ENCODE results near the gene BTBD19.
"Not testable (repeated sequence)": the region's sequence is repeated elsewhere in the genome, so short reads cannot be mapped to it uniquely, and the experiment has no call there.

The BTBD19 gene

GRCh38 chr1:44828003-44828651, 19.8 kb downstream of the BTBD19 start:
- DNase-seq (ENCODE audit: low spot score): no peak

GRCh38 chr1:44828841-44829440, 20.6 kb downstream of the BTBD19 start:
- DNase-seq (ENCODE audit: low spot score): no peak

GRCh38 chr1:44829506-44830384, 21.4 kb downstream of the BTBD19 start:
- no peak for DNase-seq (ENCODE audit: low spot score)

GRCh38 chr1:44830900-44831304, 22.6 kb downstream of the BTBD19 start:
- DNase-seq (ENCODE audit: low spot score): no peak

GRCh38 chr1:44831516-44831915, 23.2 kb downstream of the BTBD19 start:
- DNase-seq (ENCODE audit: low spot score): no peak

- DNase-seq (ENCODE audit: low spot score): no peak
Observed at GRCh38 chr1:44832056-44832705, 23.9 kb downstream of the BTBD19 start.

- DNase-seq (ENCODE audit: low spot score): no peak
Observed at GRCh38 chr1:44834328-44834727, 26.0 kb downstream of the BTBD19 start.

- peak; percentile 89 for DNase-seq (ENCODE audit: low spot score)
Observed at GRCh38 chr1:44835738-44836675, 27.7 kb downstream of the BTBD19 start.

- not testable (repeated sequence) for DNase-seq (ENCODE audit: low spot score)
Observed at GRCh38 chr1:44838294-44838693, 30.0 kb downstream of the BTBD19 start.

GRCh38 chr1:44839576-44839975, 31.3 kb downstream of the BTBD19 start:
- no peak for DNase-seq (ENCODE audit: low spot score)

GRCh38 chr1:44842486-44842861, 34.2 kb downstream of the BTBD19 start:
- DNase-seq (ENCODE audit: low spot score): no peak

- DNase-seq (ENCODE audit: low spot score): peak; percentile 92
Observed at GRCh38 chr1:44842862-44843655, 34.7 kb downstream of the BTBD19 start, which contains the start of gene PTCH2. Gene PTCH2 (minus strand): TSS chr1:44843253. CDS start chr1:44842932, 321 bp downstream.

GRCh38 chr1:44846985-44847384, 38.7 kb downstream of the BTBD19 start:
- DNase-seq (ENCODE audit: low spot score): no peak

GRCh38 chr1:44847845-44848244, 39.5 kb downstream of the BTBD19 start:
- no peak for DNase-seq (ENCODE audit: low spot score)

- no peak for DNase-seq (ENCODE audit: low spot score)
Observed at GRCh38 chr1:44848456-44849181, 40.3 kb downstream of the BTBD19 start.

GRCh38 chr1:44849575-44850132, 41.3 kb downstream of the BTBD19 start:
- DNase-seq (ENCODE audit: low spot score): no peak

GRCh38 chr1:44851308-44851707, 43.0 kb downstream of the BTBD19 start:
- DNase-seq (ENCODE audit: low spot score): no peak

GRCh38 chr1:44853201-44853600, 44.9 kb downstream of the BTBD19 start:
- no peak for DNase-seq (ENCODE audit: low spot score)

- DNase-seq (ENCODE audit: low spot score): no peak
Observed at GRCh38 chr1:44854970-44855369, 46.6 kb downstream of the BTBD19 start.
